A673 (cell line): ENCODE measurements around the gene STMN3. TPM values are rescaled to one million over a fixed set of nuclear protein-coding genes. Genes with fewer than 3 reads are reported as not detected.

ENCODE experiments used
- BruUV-seq: library from RNA; stranded (reverse); fragments of 400-500 nt; replicated peaks from 2 replicates; lab custom pipeline; 2021; lab: Mats Ljungman, UMichigan
- CTCF ChIA-PET: fragments of 300-600 bp; sonication (Branson Sonifier 250); formaldehyde crosslinking; loops from one replicate; lab custom pipeline; 2022; ENCODE audit warnings: antibody characterized with exemption; lab: Charles Lee
- POLR2A ChIA-PET: fragments of 300-600 bp; sonication (Branson Sonifier 250); formaldehyde crosslinking; loops from one replicate; lab custom pipeline; 2022; ENCODE audit warnings: antibody characterized with exemption; ENCODE audit not compliant: low non-redundant PET; lab: Charles Lee
- DNase-seq: peaks from one replicate; pipeline ENCODE4 v3.0.0-alpha.2; 2015; ENCODE audit warnings: low spot score
- H3K27ac ChIP-seq: fragments of 200-600 bp; sonication (generic); 2 replicates; pipeline ENCODE4 v1.5.1; 2016; ENCODE audit warnings: mixed run types, low read depth, mild to moderate bottlenecking, mixed read lengths, antibody characterized with exemption, low read length; ENCODE audit not compliant: poor library complexity, severe bottlenecking
- H3K27me3 ChIP-seq: fragments of 200-600 bp; sonication (generic); replicated peaks from 2 replicates; pipeline ENCODE4 v1.6.1; 2017; ENCODE audit warnings: mixed run types, low read depth, mild to moderate bottlenecking, mixed read lengths, antibody characterized with exemption, low read length; ENCODE audit not compliant: insufficient read depth, poor library complexity
- H3K36me3 ChIP-seq: fragments of 200-600 bp; sonication (generic); 2 replicates; pipeline ENCODE4 v1.6.1; 2016; ENCODE audit warnings: mixed run types, mild to moderate bottlenecking, mixed read lengths, antibody characterized with exemption, low read length; ENCODE audit not compliant: insufficient read depth, poor library complexity, severe bottlenecking
- H3K4me1 ChIP-seq: fragments of 200-600 bp; sonication (generic); 2 replicates; pipeline ENCODE4 v1.6.1; 2017; ENCODE audit warnings: mixed run types, mild to moderate bottlenecking, mixed read lengths, antibody characterized with exemption, low read length; ENCODE audit not compliant: insufficient read depth, poor library complexity, severe bottlenecking
- H3K4me3 ChIP-seq: fragments of 200-600 bp; sonication (generic); 2 replicates; pipeline ENCODE4 v1.5.1; 2016; ENCODE audit warnings: low read depth, mixed run types, mild to moderate bottlenecking, mixed read lengths, low read length; ENCODE audit not compliant: poor library complexity, severe bottlenecking
- H3K9me3 ChIP-seq: fragments of 200-600 bp; sonication (generic); 2 replicates; pipeline ENCODE4 v1.6.1; 2016; ENCODE audit warnings: mixed run types, low read depth, mild to moderate bottlenecking, mixed read lengths, antibody characterized with exemption, low read length; ENCODE audit not compliant: poor library complexity, severe bottlenecking
- EZH2 ChIP-seq: fragments of 200-600 bp; sonication (generic); IDR thresholded peaks from 2 replicates; pipeline ENCODE4 v1.6.1; 2017; ENCODE audit warnings: borderline replicate concordance, low read depth, mild to moderate bottlenecking, mixed read lengths, antibody characterized with exemption, low read length; ENCODE audit not compliant: poor library complexity, severe bottlenecking
- intact Hi-C: fragments of 100-400 bp; cut with micrococcal nuclease; formaldehyde crosslinking; loops from one replicate; pipeline ENCODE4 v1.10.0; 2022; ENCODE audit not compliant: unreplicated experiment
- total RNA-seq: library from RNA; stranded (reverse); gene quantifications from 2 replicates; pipeline ENCODE4 v1.2.3, GENCODE V29; 2021
- TF ChIP-seq, protein P1 (sequence below): fragments of 300-800, 200-600 bp; sonication (generic); conservative IDR thresholded peaks from 2 replicates; pipeline ENCODE4 v1.5.1; 2017; ENCODE audit warnings: low read depth, mild to moderate bottlenecking, antibody characterized with exemption, low read length, moderate library complexity, mixed read lengths

The STMN3 gene
- total RNA-seq, 1 experiment from 2014 or later: 115 TPM

- intact Hi-C loops: no loop called here
- H3K4me1 ChIP-seq: peaks cover 8% of the 10 kb centered on the region
- ChIA-PET CTCF (no interaction called here), POLR2A (no interaction called here)
- DNase-seq: no peak
- no peaks in the 10 kb centered on the region for H3K36me3 ChIP-seq
- no peak for TF ChIP-seq EZH2
- TF ChIP-seq, protein P1, sequence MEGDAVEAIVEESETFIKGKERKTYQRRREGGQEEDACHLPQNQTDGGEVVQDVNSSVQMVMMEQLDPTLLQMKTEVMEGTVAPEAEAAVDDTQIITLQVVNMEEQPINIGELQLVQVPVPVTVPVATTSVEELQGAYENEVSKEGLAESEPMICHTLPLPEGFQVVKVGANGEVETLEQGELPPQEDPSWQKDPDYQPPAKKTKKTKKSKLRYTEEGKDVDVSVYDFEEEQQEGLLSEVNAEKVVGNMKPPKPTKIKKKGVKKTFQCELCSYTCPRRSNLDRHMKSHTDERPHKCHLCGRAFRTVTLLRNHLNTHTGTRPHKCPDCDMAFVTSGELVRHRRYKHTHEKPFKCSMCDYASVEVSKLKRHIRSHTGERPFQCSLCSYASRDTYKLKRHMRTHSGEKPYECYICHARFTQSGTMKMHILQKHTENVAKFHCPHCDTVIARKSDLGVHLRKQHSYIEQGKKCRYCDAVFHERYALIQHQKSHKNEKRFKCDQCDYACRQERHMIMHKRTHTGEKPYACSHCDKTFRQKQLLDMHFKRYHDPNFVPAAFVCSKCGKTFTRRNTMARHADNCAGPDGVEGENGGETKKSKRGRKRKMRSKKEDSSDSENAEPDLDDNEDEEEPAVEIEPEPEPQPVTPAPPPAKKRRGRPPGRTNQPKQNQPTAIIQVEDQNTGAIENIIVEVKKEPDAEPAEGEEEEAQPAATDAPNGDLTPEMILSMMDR: no peak
- no peak overlapping the region for H3K27ac ChIP-seq
- H3K4me3 ChIP-seq: no peak overlapping the region
- no TSS peak for BruUV-seq
- H3K9me3 ChIP-seq: no peaks in the 10 kb centered on the region
- no peaks in the 10 kb centered on the region for H3K27me3 ChIP-seq
These were observed 33.5 kb upstream of the STMN3 start for GRCh38 chr20:63686492-63687321.

- peaks cover 8% of the 10 kb centered on the region for H3K4me1 ChIP-seq
- H3K4me3 ChIP-seq: no peak overlapping the region
- intact Hi-C loops: no loop called here
- ChIA-PET POLR2A (no interaction called here), CTCF (no interaction called here)
- H3K36me3 ChIP-seq: no peaks in the 10 kb centered on the region
- TF ChIP-seq, protein P1: no peak
- TF ChIP-seq EZH2: no peak
- H3K27me3 ChIP-seq: no peaks in the 10 kb centered on the region
- H3K9me3 ChIP-seq: no peaks in the 10 kb centered on the region
- no peak for DNase-seq
- H3K27ac ChIP-seq: no peak overlapping the region
- no TSS peak for BruUV-seq
These were observed 32.9 kb upstream of the STMN3 start for GRCh38 chr20:63686094-63686491.

DNA sequence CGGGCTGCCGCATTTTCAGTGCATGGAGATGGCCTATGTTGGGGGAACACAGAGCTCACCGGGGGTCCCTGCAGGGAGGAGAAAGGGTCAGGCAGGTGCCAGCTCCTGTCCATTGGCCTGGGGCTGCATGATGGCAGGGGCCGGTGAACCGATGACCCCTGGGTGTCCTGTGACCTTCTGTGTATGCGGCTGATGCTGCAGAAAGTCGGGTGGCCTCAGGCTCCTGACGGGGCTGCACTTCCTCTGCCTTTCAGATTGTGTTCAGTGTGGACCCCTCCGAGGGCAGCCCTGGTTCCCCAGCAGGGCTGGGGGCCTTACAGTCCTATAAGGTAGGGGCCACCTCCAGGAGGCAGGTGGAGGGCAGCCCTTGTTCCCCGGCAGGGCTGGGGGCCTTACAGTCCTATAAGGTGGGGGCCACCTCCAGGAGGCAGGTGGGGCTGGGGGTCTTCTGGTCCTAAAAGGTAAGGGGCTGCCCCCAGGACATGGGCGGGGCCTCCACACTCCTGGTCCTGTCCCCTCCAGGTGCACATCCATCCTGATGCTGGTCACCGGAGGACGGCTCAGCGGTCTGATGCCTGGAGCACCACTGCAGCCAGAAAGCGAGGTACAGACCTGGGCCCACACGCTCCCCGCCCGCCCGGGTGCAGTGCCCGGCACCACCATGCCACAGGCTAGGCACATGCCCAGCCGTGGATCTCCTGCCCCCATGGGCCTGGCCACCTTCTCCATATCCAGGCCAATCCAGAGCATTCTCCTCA lies 32.2 kb upstream of the STMN3 start:
- Histone ChIP-seq H3K4me1 (peaks cover 8% of the 10 kb centered on the region), H3K9me3 (no peaks in the 10 kb centered on the region), H3K4me3 (no peak overlapping the region), H3K27ac (no peak overlapping the region), H3K36me3 (no peaks in the 10 kb centered on the region), H3K27me3 (no peaks in the 10 kb centered on the region)
- DNase-seq: no peak
- intact Hi-C loops: no loop called here
- no TSS peak for BruUV-seq
- no peak for TF ChIP-seq EZH2
- TF ChIP-seq, protein P1: no peak
- ChIA-PET POLR2A (no interaction called here), CTCF (no interaction called here)
